ELR (cell line): ENCODE results near the gene TMEM51.
A peak's percentile ranks its signal among the peaks of the same experiment; 100 is the strongest.
"Not testable (repeated sequence)": the region's sequence is repeated elsewhere in the genome, so short reads cannot be mapped to it uniquely, and the experiment has no call there.

ENCODE experiments used
- DNase-seq: peaks from one replicate; pipeline ENCODE4 v3.0.0-alpha.2; 2015; ENCODE audit warnings: low read depth

TMEM51 gene

DNA sequence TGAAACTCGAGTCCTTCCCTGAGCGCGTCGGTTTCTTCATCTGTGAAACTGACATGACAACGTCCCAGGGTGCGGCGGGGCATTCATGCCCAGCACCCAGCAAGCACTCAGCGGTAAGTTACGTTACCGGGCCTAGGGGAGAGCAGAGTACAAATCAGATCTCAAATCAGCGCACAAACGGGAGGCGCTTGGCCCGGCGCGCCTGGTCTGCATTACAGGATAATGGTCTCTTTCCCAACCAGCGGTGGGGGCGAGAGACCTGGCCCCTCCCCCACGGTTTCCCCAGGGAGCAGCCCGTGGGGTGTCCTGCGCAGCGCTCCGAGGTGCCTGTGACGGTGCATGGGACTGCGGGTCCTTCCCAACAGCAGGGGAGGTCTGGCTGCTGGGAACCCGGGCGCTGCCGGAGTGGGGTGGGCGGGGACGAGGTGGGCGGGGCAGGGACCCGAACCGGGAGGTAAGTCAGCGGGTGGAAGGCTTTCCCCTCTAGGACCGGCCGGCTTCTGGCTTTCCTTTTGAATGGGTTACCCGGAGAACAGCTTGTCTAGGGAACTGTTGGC lies 1.0 kb downstream of the TMEM51 start:
- peak; percentile 50 for DNase-seq

DNA sequence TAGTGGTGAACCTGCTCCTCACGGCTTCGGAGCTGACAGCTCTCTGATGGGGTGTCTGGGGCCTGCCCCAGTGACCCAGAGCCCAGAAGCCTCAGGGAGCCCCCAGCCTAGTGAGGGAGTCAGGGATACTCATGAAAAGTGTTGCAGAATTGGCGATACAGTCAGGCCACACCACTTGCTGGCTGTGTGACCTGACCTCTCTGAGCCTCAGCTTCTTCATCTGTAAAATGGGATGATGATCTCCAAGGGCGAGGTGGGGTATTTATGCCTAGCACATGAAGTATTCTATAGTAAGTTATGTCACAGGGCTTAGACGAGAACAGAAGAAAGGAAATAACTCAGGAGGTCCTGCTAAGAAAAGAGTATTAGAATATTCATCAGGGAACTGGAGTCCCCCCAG lies 1.6 kb downstream of the TMEM51 start:
- no peak for DNase-seq

DNA sequence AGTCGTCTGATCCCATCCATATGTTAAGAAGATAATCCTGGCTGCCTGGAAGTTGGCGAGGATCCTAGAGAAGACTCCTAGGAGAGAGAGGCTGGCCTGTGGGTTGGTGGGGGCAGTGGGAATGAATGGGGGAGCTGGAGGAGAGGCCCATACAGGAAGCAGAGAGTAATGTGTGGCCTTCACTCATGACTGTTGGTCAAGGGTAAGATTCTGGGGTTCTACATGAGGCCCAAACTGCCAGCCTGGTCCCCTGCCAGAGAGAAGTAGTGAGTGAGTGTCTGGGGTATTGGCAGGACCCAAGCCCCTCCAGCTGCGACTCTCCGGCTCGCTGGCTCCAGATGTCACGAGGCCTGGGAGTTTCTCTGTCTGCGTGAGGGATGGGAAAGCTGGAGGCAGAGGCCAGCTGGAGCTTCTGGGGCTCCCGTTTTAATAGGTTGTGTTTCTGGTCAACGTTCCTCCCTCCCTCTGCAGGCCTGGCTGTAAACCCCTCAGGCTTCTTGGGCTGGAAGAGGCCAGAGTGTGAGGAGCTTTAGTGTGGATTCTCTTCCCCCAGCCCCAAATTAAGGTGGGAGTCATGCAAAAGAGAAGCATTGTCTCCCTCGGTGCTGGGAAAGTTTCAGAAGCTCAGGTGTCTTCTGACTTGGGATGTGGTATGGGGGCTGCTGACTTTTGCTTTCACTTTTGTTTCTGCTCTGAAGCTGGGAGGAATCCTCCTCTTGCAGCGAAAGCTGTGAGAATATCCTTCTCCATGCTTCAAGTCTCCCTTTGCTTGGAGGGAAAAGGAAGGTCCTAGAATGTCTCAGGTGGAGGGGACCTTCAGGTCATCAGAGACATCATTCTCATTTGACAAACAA lies 2.6 kb downstream of the TMEM51 start:
- no peak for DNase-seq

DNA sequence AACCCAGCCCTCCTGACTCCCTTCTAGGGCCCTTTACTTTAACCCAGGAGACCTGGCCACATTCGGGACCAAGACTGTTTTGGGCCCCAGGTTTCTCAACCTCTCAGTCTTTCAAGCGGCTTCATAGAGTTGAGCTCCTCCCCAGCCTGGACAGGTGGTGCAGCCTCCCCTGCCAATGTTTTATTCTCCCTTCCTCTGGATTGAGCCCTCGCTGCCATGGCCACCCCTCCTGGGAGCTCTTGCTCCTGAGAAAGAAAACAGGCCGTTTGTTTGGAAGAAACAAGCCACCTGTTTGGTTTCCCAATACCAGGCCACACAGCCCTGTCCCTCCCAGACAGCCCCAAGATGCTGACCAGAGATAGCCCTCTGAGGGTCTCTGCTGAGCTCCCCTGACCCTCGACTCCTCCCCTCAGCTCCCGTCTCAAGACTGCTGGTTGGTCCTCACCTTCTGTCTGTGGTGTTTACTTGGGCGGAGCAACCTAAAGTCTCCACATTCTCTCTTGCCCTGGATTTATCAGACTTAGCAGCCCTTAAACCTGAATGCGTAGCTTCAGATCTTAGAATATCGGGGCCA lies 3.3 kb downstream of the TMEM51 start:
- no peak for DNase-seq

GRCh38 chr1:15157524-15158399 lies 4.2 kb downstream of the TMEM51 start:
- DNase-seq, result no peak

- DNase-seq, result peak; percentile 92
These were observed 5.1 kb downstream of the TMEM51 start for GRCh38 chr1:15158506-15159165.

DNA sequence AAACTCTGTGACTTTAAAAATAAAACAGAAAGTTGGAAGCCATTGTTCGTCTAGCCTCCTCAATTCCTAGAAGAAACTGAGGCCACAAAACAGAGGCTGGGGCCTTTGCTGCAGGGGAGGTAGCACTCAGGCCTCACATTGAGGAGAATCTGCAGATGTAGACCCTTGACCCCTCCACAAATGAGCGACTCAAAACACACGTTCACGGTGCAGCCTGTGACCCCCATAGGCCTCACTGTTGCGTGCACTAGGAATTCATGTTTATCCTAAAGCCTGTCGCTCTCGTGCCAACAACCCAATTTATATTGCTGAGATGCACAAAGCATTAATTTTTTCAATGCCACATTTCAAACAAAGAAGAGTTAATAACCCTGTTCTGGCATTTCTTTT lies 5.6 kb downstream of the TMEM51 start:
- no peak for DNase-seq

- DNase-seq, result no peak
These were observed 7.1 kb downstream of the TMEM51 start for GRCh38 chr1:15160626-15161025.

DNA sequence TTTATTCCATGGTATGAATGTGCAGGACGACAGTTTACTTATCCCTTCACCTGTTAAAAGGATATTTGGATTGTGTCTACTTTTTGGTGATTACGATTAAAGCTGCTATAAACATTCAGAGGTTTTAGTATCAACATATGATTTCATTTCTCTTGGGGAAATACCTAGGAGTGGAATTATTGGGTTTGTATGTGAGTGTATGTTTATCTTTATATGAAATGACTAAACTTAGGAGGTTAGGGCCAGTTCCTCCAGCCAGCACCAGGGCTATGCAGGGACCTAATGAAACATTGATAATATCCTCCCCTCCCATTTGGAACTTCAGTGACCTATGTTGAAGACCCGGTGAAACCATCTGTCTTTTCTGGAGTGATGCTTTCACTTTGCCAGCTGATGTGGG lies 13.8 kb downstream of the TMEM51 start:
- DNase-seq, result peak; percentile 67

- peak; percentile 96 for DNase-seq
These were observed 14.9 kb downstream of the TMEM51 start for GRCh38 chr1:15168479-15168878.

GRCh38 chr1:15170071-15170470 lies 16.5 kb downstream of the TMEM51 start:
- no peak for DNase-seq

GRCh38 chr1:15171271-15171908 lies 17.8 kb downstream of the TMEM51 start:
- no peak for DNase-seq

GRCh38 chr1:15172405-15173259 lies 19.1 kb downstream of the TMEM51 start:
- DNase-seq, result no peak

DNA sequence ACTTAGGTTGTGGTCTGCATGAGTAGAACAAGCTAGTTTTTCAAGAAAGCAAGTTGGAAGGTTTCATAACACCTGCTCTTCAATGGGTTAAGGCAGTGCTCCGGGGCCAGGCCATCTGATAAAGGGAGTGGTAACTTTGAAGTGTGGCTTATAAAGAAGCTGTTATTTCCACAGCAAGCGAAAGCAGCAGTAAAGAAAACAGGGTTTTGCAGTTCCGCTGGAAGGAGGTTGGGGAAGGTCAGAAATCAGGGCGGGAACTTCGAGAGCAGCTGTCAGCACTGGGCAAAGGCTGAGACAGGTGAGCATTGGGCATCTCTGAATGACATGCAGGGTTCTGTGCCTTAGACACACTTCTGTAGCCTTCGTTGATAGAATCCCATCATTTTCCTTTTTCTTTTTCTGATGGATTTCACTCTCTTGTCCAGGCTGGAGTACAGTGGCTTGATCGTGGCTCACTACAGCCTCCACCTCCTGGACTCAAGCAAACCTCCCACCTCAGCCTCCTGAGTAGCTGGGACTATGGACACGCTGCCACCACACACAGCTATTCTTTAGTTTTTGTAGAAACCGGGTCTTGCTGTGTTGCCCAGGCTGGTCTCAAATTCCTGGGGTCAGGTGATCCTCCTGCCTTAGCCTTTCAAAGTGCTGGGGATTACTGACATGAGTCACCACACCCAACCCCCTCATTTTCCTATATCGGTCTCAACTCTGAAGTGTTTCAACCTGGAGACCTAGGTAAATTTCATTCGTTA lies 20.5 kb downstream of the TMEM51 start:
- DNase-seq, result no peak

DNA sequence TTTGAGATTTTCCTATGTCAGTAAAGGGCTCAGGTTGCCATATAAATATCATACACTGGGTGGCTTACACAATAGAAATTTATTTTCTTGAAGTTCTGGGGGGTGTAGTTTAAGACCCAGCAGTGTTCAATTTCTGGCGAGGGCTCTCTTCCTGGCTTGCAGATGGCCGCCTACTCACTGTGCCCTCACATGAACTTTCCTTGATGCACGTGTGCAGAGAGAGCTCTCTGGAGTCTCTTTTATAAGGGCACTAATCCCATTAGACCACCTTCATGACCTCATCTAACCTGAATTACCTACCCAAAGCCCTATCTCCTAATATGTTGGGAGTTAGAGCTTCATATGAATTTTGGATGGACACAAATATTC lies 21.1 kb downstream of the TMEM51 start:
- no peak for DNase-seq

DNA sequence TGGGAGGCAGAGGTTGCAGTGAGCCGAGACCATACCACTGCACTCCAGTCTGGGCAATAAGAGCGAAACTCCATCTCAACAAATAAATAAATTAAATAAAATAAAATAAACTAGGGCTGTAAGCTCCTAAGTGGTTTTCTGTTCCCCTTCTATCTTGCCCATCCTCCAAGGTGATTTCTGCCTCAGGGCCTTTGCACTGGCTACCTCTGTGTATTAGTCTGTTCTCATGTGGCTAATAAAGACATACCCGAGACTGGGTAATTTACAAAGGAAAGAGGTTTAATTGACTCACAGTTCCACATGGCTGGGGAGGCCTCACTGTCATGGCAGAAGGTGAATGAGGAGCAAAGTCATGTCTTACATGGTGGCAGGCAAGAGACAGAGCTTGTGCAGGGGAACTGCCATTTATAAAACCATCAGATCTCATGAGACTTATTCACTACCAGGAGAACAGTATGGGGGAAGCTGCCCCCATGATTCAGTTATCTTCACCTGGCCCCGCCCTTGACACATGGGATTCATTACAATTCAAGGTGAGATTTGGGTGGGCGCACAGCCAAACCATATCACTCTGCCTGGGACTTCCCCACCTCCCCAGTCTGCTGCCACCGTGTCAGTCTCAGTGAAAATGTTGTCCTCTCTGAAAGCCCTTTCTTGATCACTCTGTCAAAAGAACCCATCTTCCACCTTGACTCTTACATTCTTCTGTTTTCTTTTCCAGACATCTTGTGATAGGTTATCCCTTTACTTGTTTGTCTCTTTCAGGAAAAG lies 22.0 kb downstream of the TMEM51 start:
- DNase-seq, result not testable (repeated sequence)

DNA sequence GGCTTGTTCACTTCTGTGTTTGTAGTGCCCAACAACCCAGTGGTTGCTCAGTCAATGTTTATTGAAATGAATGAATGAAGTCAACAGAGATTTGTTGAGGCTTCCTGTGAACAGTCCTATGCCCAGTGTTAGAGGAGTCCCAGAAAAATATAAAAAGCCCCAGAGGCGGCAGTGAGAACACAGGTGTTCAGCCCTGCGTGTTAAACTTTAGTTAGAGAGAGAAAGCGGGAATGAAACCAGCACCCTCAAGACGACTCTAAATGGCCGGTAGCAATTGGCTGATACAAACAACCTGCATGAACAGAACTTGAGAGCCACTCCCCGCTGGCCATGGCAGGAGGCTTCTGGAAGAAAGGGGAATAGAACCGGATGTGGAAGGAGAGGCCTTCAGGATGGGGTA lies 22.6 kb downstream of the TMEM51 start:
- no peak for DNase-seq

- no peak for DNase-seq
These were observed 23.5 kb downstream of the TMEM51 start for GRCh38 chr1:15176898-15177665.
